C4-2B (cell line): ENCODE results near the gene IL36A.

Experiments used
- H3K27ac ChIP-seq: fragments of 450-650 bp; 2 replicates; pipeline ENCODE4 v1.5.1; 2017
- CTCF ChIP-seq: fragments of 450-650 bp; conservative IDR thresholded peaks from 2 replicates; pipeline ENCODE4 v1.5.1; 2017; ENCODE audit warnings: mild to moderate bottlenecking
- ZFX ChIP-seq: fragments of 450-650 bp; IDR thresholded peaks from 2 replicates; pipeline ENCODE4 v1.6.1; 2017

Gene IL36A

GRCh38 chr2:112993831-112994230, 11.4 kb upstream of the IL36A start:
- TF ChIP-seq ZFX (no peak), CTCF (no peak)

DNA sequence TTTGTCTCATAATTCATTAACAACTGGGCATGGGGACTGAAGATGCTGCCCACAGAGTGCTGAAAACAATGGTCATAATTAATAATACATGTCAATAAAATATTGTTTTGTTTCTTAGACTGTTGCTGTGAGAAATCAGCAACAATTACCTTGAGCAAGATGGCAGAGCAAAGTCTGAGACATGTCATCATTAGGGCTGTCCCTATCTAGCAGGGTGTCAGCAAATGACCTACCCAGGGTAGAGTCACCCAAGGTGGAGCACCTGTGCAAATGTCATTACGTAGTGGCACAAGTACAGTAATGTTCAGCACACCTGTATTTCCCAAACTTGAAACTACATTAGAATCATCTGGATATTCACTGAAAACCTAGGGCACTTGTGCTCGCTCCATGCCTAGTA, 10.6 kb upstream of the IL36A start:
- H3K27ac ChIP-seq: no peak overlapping the region
- TF ChIP-seq ZFX (no peak), CTCF (no peak)

More at GRCh38 chr2:112993831-112994230, 11.4 kb upstream of the IL36A start:
- H3K27ac ChIP-seq: no peak overlapping the region

DNA sequence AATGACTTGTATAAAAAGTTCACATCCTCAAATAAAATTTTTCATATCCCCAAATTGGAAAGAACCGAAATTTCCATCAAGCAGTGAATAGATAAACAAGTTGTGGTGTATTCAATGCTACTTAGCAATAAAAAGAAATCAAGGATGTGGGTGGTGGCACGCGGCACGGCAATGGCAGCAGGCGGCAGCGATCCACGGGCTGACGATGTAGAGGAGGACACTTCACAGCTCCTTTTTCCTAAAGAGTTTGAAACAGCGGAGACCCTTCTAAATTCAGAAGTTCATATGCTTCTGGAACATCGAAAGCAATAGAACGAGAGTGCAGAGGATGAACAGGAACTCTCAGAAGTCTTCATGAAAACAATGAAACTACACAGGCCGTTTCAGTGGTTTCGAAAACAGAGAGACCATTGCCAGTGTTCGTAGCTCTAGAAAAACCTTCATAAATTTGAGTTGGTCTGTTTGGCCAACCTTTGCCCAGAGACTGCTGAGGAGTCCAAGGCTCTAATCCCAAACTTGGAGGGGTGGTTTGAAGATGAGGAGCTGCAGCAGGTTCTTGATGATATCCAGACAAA, 9.8 kb upstream of the IL36A start:
- no peak overlapping the region for H3K27ac ChIP-seq
- TF ChIP-seq CTCF (no peak), ZFX (no peak)

DNA sequence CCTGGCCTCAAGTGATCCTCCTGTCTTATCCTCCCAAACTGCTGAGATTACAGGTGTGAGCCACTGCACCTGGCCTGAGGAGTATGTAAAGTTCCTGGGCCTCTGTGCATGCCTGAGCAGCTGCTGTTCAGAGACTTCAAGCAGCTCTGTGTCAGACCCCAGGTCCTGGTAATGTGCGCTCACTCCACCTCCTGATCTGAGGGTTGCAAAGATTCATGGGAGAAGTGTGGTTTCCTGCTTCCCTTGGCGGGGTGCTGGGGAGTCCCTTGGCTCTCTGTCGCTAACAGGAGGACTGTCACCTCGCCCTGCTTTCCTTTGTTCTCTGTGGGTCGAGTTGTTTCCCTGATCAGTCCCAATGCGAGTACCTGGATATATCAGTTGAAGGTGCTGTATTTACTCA, 8.6 kb upstream of the IL36A start:
- no peak for TF ChIP-seq ZFX
- TF ChIP-seq CTCF: no peak
- H3K27ac ChIP-seq: no peak overlapping the region

DNA sequence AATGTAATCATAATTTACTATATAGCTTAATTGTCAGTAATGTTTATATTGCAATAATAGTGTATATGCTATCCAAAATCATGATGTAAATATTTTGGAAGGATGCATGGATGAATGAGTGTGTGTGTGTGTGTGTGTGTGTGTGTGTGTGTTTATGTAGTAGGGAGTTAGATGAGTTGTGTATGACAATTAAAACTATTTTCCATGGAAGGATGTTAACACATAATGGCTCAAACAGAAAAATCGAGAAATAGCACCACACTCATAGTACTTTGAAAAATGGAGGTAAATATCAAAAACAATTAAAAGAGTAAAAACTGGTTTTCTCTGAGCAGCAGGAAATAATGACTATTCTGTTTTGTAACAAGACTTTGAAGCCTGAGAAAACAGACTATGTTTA, 8.1 kb upstream of the IL36A start:
- no peak for TF ChIP-seq CTCF
- no peak for TF ChIP-seq ZFX
- no peak overlapping the region for H3K27ac ChIP-seq

DNA sequence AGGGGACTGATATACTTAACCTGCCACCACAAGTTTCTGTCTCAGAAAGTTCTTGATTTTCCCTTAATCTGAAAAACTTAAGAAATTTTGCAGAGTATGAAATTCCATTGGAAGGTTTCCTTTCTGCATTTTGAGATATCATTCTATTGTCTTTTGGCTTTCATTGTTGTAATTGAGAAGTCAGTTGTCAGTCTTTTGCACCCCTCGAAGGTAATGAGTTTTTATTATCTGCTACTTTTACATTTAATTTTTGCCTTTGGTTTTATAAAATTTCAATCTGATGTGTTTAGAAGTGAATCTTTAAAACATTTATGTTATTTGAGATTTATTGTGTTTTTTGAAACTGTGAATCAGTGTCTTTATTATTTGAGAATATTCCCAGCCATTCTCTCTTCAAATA, 4.8 kb upstream of the IL36A start:
- TF ChIP-seq CTCF (no peak), ZFX (no peak)

DNA sequence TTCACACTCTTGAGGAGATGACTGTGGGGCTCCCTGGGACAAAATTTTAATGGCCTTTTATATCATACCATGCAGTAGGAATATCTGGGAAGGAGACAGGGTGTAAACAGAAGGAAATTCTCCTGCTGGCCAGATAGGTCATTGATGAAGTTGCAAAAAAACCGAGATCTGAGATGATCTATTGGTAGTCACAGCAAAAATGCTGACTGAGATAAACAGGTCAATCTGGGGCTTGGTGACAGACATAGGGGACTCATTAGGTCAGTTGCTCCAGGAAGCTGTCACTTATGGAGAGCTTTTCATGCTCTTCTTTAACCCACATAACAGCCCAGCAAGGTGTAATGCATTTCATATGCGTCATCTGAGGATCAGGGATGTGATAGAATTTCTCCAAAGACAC, 2.6 kb upstream of the IL36A start:
- TF ChIP-seq ZFX (no peak), CTCF (no peak)
- no peak overlapping the region for H3K27ac ChIP-seq

More for the DNA sequence above, 4.8 kb upstream of the IL36A start:
- H3K27ac ChIP-seq: no peak overlapping the region
